ENCODE data around the gene SPARC.

DNA sequence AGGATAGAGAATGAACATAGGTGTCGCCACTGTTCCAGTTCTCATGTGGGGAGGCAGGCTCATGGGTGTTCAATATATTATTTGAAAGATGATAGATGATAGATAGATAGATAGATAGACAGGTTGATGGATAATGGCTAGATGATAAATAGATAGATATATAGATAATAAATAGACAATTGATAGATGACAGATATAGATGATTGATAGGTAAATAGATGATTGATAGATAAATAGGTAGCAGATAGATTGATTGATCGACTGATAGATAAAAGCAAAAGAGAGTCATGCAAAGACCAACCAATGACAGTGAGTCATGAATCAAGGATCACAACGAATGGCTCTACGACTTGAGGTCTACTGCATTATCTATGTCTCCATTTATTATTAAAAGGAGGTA lies 30.4 kb downstream of the SPARC start:
- TF ChIP-seq EZH2 (IDR thresholded peaks at IDR 0.05; ENCODE audit: insufficient read depth, poor library complexity, severe bottlenecking) (no peak), EZH2phosphoT487 (IDR thresholded peaks at IDR 0.05; ENCODE audit: insufficient read depth, low read depth) (no peak)

All from GM23248 (cell line).